AG04449 (cell line): Measurements from ENCODE around the gene ALDH5A1.

Experiments used
- CTCF ChIA-PET: fragments of 350-600 bp; formaldehyde crosslinking; extraction: SDS; loops from one replicate; lab custom pipeline; 2021; ENCODE audit warnings: antibody characterized with exemption; lab: Yijun Ruan, JAX
- POLR2A ChIA-PET: fragments of 400-600, 350-600 bp; formaldehyde crosslinking; extraction: SDS; loops from one replicate; lab custom pipeline; 2020; ENCODE audit warnings: antibody characterized with exemption, inconsistent platforms; lab: Yijun Ruan, JAX
- DNase-seq: peaks from one replicate; pipeline ENCODE4 v3.0.0-alpha.2; 2010; ENCODE audit warnings: low read depth, low spot score
- H3K4me3 ChIP-seq: 2 replicates; pipeline ENCODE4 v1.5.1; 2011; ENCODE audit warnings: low read depth, mild to moderate bottlenecking, control low read depth, low read length
- CTCF ChIP-seq: IDR thresholded peaks from one replicate; pipeline ENCODE4 v1.5.1; 2011; ENCODE audit warnings: mild to moderate bottlenecking, moderate library complexity, low read length, control low read depth, inconsistent platforms; ENCODE audit not compliant: insufficient read depth; ENCODE audit errors: missing control alignments

ALDH5A1 gene

GRCh38 chr6:24513602-24514001, 18.8 kb downstream of the ALDH5A1 start:
- CTCF ChIA-PET: interaction anchor here (1.2 kb wide), 1 partner anchor 18 kb away, joined by 3 read pairs; the partner anchor contains the start of gene ALDH5A1
- TF ChIP-seq CTCF: no peak
- DNase-seq: no peak
- POLR2A ChIA-PET: no interaction called here
- no peak overlapping the region for H3K4me3 ChIP-seq

- DNase-seq: no peak
- TF ChIP-seq CTCF: no peak
- no peak overlapping the region for H3K4me3 ChIP-seq
- ChIA-PET POLR2A (no interaction called here), CTCF (interaction anchor here (1.0 to 1.1 kb wide), 2 partner anchors 21 to 87 kb away, joined by 3 read pairs; no protein-coding TSS in a partner anchor)
Measured at GRCh38 chr6:24517659-24518543, 23.1 kb downstream of the ALDH5A1 start.

GRCh38 chr6:24520929-24521546, 26.3 kb downstream of the ALDH5A1 start:
- no peak overlapping the region for H3K4me3 ChIP-seq
- POLR2A ChIA-PET: no interaction called here
- DNase-seq: no peak
- TF ChIP-seq CTCF: peak; percentile 81
- CTCF ChIA-PET: interaction anchor here (0.6 to 6.1 kb wide), 17 partner anchors 10 to 244 kb away, joined by 3 to 26 read pairs (median 4); partner anchors contain the start of gene ALDH5A1

GRCh38 chr6:24522228-24523176, 27.7 kb downstream of the ALDH5A1 start:
- no peak overlapping the region for H3K4me3 ChIP-seq
- no peak for TF ChIP-seq CTCF
- no peak for DNase-seq
- ChIA-PET POLR2A (no interaction called here), CTCF (interaction anchor here (0.8 to 6.1 kb wide), 13 partner anchors 11 to 243 kb away, joined by 3 to 22 read pairs (median 4); partner anchors contain the start of gene ALDH5A1)

- TF ChIP-seq CTCF: no peak
- no peak for DNase-seq
- ChIA-PET POLR2A (no interaction called here), CTCF (interaction anchor here (0.7 to 6.1 kb wide), 8 partner anchors 10 to 242 kb away, joined by 3 to 22 read pairs (median 3); no protein-coding TSS in a partner anchor)
- no peak overlapping the region for H3K4me3 ChIP-seq
Measured at GRCh38 chr6:24524329-24524728, 29.6 kb downstream of the ALDH5A1 start.
